ENCODE measurements around the gene TANK.

Gene TANK

GRCh38 chr2:161283926-161284325 is 123.7 kb downstream of the TANK start:
- TF ChIP-seq PAX5 (IDR thresholded peaks at IDR 0.05; ENCODE audit: insufficient read depth, low read length, severe bottlenecking) (no peak), POU2F2 (IDR thresholded peaks at IDR 0.05; ENCODE audit: low read depth, low read length) (no peak), TAF1 (IDR thresholded peaks at IDR 0.05; ENCODE audit: low read depth, low read length) (no peak), SPI1 (IDR thresholded peaks at IDR 0.05; ENCODE audit: low read depth, low read length) (no peak)
- no peak for FAIRE-seq
- no peak for DNase-seq (ENCODE audit: insufficient read length, low spot score)

Data from GM12891 (cell line).